Sigmoid colon (tissue), 4 donors: ENCODE data around the gene AUTS2.

Experiments
- EP300 ChIP-seq, 4 donors: sonication (generic); formaldehyde crosslinking; IDR thresholded peaks; one replicate each; pipeline ENCODE4 v1.6.1; 2017; ENCODE audit warnings: antibody characterized with exemption in 4 of 4
- POLR2A ChIP-seq, 2 donors: fragments of 450-650 bp; IDR thresholded peaks; one replicate each; pipeline ENCODE4 v1.6.1; 2016; ENCODE audit warnings: antibody characterized with exemption in 2 of 2, mild to moderate bottlenecking in 2 of 2, moderate library complexity in 2 of 2
- POLR2AphosphoS5 ChIP-seq, 4 donors: sonication (generic); formaldehyde crosslinking; IDR thresholded peaks; one replicate each; pipeline ENCODE4 v1.6.1; 2017; ENCODE audit warnings: antibody characterized with exemption in 4 of 4
- TF ChIP-seq, protein P1 (sequence below), 4 experiments: fragments of 450-650 bp in 3 of 4; fragments of 200-600 bp in 1 of 4; IDR thresholded peaks; one replicate each; pipeline ENCODE4 v1.5.1; 2016 to 2019; ENCODE audit warnings: antibody characterized with exemption in 4 of 4, mild to moderate bottlenecking in 3 of 4, moderate library complexity in 2 of 4

- TF ChIP-seq, protein P1, sequence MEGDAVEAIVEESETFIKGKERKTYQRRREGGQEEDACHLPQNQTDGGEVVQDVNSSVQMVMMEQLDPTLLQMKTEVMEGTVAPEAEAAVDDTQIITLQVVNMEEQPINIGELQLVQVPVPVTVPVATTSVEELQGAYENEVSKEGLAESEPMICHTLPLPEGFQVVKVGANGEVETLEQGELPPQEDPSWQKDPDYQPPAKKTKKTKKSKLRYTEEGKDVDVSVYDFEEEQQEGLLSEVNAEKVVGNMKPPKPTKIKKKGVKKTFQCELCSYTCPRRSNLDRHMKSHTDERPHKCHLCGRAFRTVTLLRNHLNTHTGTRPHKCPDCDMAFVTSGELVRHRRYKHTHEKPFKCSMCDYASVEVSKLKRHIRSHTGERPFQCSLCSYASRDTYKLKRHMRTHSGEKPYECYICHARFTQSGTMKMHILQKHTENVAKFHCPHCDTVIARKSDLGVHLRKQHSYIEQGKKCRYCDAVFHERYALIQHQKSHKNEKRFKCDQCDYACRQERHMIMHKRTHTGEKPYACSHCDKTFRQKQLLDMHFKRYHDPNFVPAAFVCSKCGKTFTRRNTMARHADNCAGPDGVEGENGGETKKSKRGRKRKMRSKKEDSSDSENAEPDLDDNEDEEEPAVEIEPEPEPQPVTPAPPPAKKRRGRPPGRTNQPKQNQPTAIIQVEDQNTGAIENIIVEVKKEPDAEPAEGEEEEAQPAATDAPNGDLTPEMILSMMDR (IDR thresholded peaks at IDR 0.05) = peak; percentile 41 to 67 (median 56)
- TF ChIP-seq POLR2A (IDR thresholded peaks at IDR 0.05) = no peak
- TF ChIP-seq POLR2AphosphoS5 (IDR thresholded peaks at IDR 0.05) = no peak
- no peak for TF ChIP-seq EP300 (IDR thresholded peaks at IDR 0.05)
These were observed 333.9 kb downstream of the AUTS2 start for GRCh38 chr7:69932034-69932628.
